HEK293T (cell line): ENCODE measurements around the gene EPM2AIP1.

Source experiments
- FOXA1 ChIP-seq: fragments of 450-650 bp; IDR thresholded peaks from 2 replicates; pipeline ENCODE4 v1.6.1; 2016; ENCODE audit warnings: mild to moderate bottlenecking
- FOXM1 ChIP-seq: fragments of 450-650 bp; IDR thresholded peaks from 2 replicates; pipeline ENCODE4 v1.6.1; 2017; ENCODE audit warnings: mild to moderate bottlenecking, borderline replicate concordance
- NFRKB ChIP-seq: fragments of 450-650 bp; IDR thresholded peaks from 2 replicates; pipeline ENCODE4 v1.6.1; 2016; ENCODE audit warnings: mild to moderate bottlenecking, moderate library complexity
- TARDBP ChIP-seq: fragments of 450-650 bp; IDR thresholded peaks from 2 replicates; pipeline ENCODE4 v1.6.1; 2016
- ZNF384 ChIP-seq: fragments of 450-650 bp; IDR thresholded peaks from 2 replicates; pipeline ENCODE4 v1.6.1; 2016

DNA sequence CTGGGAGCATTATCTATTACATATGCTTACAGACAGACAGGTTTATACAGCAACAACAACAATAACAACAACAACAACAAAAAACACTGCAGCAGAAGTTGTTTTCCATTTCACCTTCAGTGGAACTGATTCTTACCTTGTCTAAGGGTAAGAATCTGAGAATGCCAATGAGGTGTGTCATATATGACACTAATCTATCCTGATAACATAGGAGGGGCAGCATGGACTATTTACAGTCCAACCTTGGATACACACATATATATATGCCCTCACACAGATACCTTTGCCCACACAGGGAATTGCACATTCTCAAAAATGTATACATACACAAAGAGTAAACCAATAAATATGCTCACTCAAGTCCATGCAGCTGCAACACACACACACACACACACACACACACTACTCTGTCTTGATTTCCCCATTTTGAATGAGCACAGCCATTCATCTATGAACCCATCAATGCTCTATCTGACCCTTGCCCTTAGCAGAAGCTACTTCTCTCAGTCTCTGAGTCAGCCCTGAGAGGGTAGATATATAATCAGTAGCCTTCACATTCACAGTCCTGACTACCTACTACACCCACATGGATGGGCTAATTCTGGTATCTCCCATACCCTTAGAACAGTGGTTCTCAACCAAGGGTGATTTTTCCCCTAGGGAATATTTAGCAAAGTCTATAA is 38.3 kb downstream of the EPM2AIP1 start:
- no peak for TF ChIP-seq FOXA1
- no peak for TF ChIP-seq FOXM1
- TF ChIP-seq ZNF384 = no peak
- TF ChIP-seq NFRKB = no peak
- TF ChIP-seq TARDBP = no peak
